A673 (cell line): ENCODE results near the gene TNC.

ENCODE experiments used
- CTCF ChIP-seq: fragments of 300-800, 200-600 bp; sonication (generic); conservative IDR thresholded peaks from 2 replicates; pipeline ENCODE4 v1.5.1; 2017; ENCODE audit warnings: low read depth, mild to moderate bottlenecking, antibody characterized with exemption, low read length, moderate library complexity, mixed read lengths
- EZH2 ChIP-seq: fragments of 200-600 bp; sonication (generic); IDR thresholded peaks from 2 replicates; pipeline ENCODE4 v1.6.1; 2017; ENCODE audit warnings: borderline replicate concordance, low read depth, mild to moderate bottlenecking, mixed read lengths, antibody characterized with exemption, low read length; ENCODE audit not compliant: poor library complexity, severe bottlenecking

- TF ChIP-seq EZH2 (no peak), CTCF (no peak)
These were observed 144.7 kb downstream of the TNC start for GRCh38 chr9:114973216-114973615.
